ENCODE measurements around the gene DIP2C.
"Not testable (repeated sequence)": the region's sequence is repeated elsewhere in the genome, so short reads cannot be mapped to it uniquely, and the experiment has no call there.

The DIP2C gene

GRCh38 chr10:429696-430095, 259.8 kb downstream of the DIP2C start:
- no peak for DNase-seq
- H3K27me3 ChIP-seq (ENCODE audit: insufficient read depth, low read depth, severe bottlenecking): no peaks in the 10 kb centered on the region
- no peaks in the 10 kb centered on the region for H3K36me3 ChIP-seq
- H3K4me3 ChIP-seq (ENCODE audit: low read depth, low read length): no peak overlapping the region
- no peaks in the 10 kb centered on the region for H3K9me3 ChIP-seq (ENCODE audit: severe bottlenecking)
- H3K27ac ChIP-seq: no peak overlapping the region
- no peak for TF ChIP-seq CTCF (IDR thresholded peaks at IDR 0.05; ENCODE audit: low read depth, low read length)

- no peak for DNase-seq
- Histone ChIP-seq H3K27me3 (ENCODE audit: insufficient read depth, low read depth, severe bottlenecking) (no peaks in the 10 kb centered on the region), H3K36me3 (no peaks in the 10 kb centered on the region), H3K9me3 (ENCODE audit: severe bottlenecking) (no peaks in the 10 kb centered on the region), H3K27ac (no peak overlapping the region), H3K4me3 (ENCODE audit: low read depth, low read length) (no peak overlapping the region)
- no peak for TF ChIP-seq CTCF (IDR thresholded peaks at IDR 0.05; ENCODE audit: low read depth, low read length)
Observed at GRCh38 chr10:427761-428519, 261.5 kb downstream of the DIP2C start.

GRCh38 chr10:425365-425764, 264.1 kb downstream of the DIP2C start:
- not testable (repeated sequence) for H3K36me3 ChIP-seq; H3K27ac ChIP-seq; DNase-seq; H3K4me3 ChIP-seq (ENCODE audit: low read depth, low read length); H3K27me3 ChIP-seq (ENCODE audit: insufficient read depth, low read depth, severe bottlenecking); H3K9me3 ChIP-seq (ENCODE audit: severe bottlenecking)

GRCh38 chr10:424724-425123, 264.7 kb downstream of the DIP2C start:
- not testable (repeated sequence) for H3K4me3 ChIP-seq (ENCODE audit: low read depth, low read length); H3K27ac ChIP-seq; DNase-seq; H3K27me3 ChIP-seq (ENCODE audit: insufficient read depth, low read depth, severe bottlenecking); H3K9me3 ChIP-seq (ENCODE audit: severe bottlenecking); H3K36me3 ChIP-seq

- Histone ChIP-seq H3K27ac (no peak overlapping the region), H3K9me3 (ENCODE audit: severe bottlenecking) (no peaks in the 10 kb centered on the region), H3K36me3 (no peaks in the 10 kb centered on the region), H3K4me3 (ENCODE audit: low read depth, low read length) (no peak overlapping the region), H3K27me3 (ENCODE audit: insufficient read depth, low read depth, severe bottlenecking) (no peaks in the 10 kb centered on the region)
- DNase-seq: no peak
- TF ChIP-seq CTCF (IDR thresholded peaks at IDR 0.05; ENCODE audit: low read depth, low read length): no peak
Observed at GRCh38 chr10:423178-423577, 266.3 kb downstream of the DIP2C start.

GRCh38 chr10:422675-423074, 266.8 kb downstream of the DIP2C start:
- no peak for TF ChIP-seq CTCF (IDR thresholded peaks at IDR 0.05; ENCODE audit: low read depth, low read length)
- no peak for DNase-seq
- Histone ChIP-seq H3K27me3 (ENCODE audit: insufficient read depth, low read depth, severe bottlenecking) (no peaks in the 10 kb centered on the region), H3K9me3 (ENCODE audit: severe bottlenecking) (no peaks in the 10 kb centered on the region), H3K27ac (no peak overlapping the region), H3K4me3 (ENCODE audit: low read depth, low read length) (no peak overlapping the region), H3K36me3 (no peaks in the 10 kb centered on the region)

GRCh38 chr10:422241-422640, 267.2 kb downstream of the DIP2C start:
- no peak for TF ChIP-seq CTCF (IDR thresholded peaks at IDR 0.05; ENCODE audit: low read depth, low read length)
- no peaks in the 10 kb centered on the region for H3K27me3 ChIP-seq (ENCODE audit: insufficient read depth, low read depth, severe bottlenecking)

More at GRCh38 chr10:422241-422640, 267.2 kb downstream of the DIP2C start:
- Histone ChIP-seq H3K9me3 (ENCODE audit: severe bottlenecking) (no peaks in the 10 kb centered on the region), H3K36me3 (no peaks in the 10 kb centered on the region), H3K27ac (no peak overlapping the region), H3K4me3 (ENCODE audit: low read depth, low read length) (no peak overlapping the region)
- DNase-seq: no peak

Measured in WERI-Rb-1 (cell line).